Colonic mucosa (tissue), 4 donors: Measurements from ENCODE around the gene B4GAT1. TPM values are rescaled to one million over a fixed set of nuclear protein-coding genes. Genes with fewer than 3 reads are reported as not detected.
"Not testable (repeated sequence)": the region's sequence is repeated elsewhere in the genome, so short reads cannot be mapped to it uniquely, and the experiment has no call there.

Experiments
- DNase-seq: peaks from one replicate; pipeline ENCODE4 v3.0.0-alpha.2; 2020
- H3K27ac ChIP-seq: fragments of 200-600 bp; one replicate; pipeline ENCODE4 v1.8.0; 2021
- H3K27me3 ChIP-seq: fragments of 200-600 bp; one replicate; pipeline ENCODE4 v1.8.0; 2021
- H3K36me3 ChIP-seq: fragments of 200-600 bp; one replicate; pipeline ENCODE4 v1.8.0; 2021
- H3K4me1 ChIP-seq: fragments of 200-600 bp; one replicate; pipeline ENCODE4 v1.8.0; 2021; ENCODE audit warnings: mild to moderate bottlenecking
- H3K4me3 ChIP-seq: fragments of 200-600 bp; one replicate; pipeline ENCODE4 v1.8.0; 2021
- H3K9ac ChIP-seq, 2 donors: one replicate each; pipeline ENCODE4 v1.7.0; 2013; ENCODE audit warnings: control low read depth in 2 of 2, low read depth in 2 of 2, low read length in 2 of 2
- H3K9me3 ChIP-seq: fragments of 200-600 bp; one replicate; pipeline ENCODE4 v1.8.0; 2021
- intact Hi-C: fragments of 100-400 bp; cut with DNase I; formaldehyde crosslinking; loops from one replicate; pipeline ENCODE4 v1.14.1; 2022
- total RNA-seq, 2 donors: library from RNA; stranded (reverse); fragmentation: NEBNext Ultra II Directional in 1 of 2; extraction: Animal tissue kit (Norgen Biotek cat#: 25700) in 1 of 2; gene quantifications; one replicate each; pipeline ENCODE4 v1.2.1, GENCODE V29; 2021
- TF ChIP-seq, protein P1 (sequence below): fragments of 200-600 bp; IDR thresholded peaks from one replicate; pipeline ENCODE4 v1.8.0; 2022; ENCODE audit warnings: antibody characterized with exemption, mild to moderate bottlenecking
- donor health status: healthy.
- donor health status: DM: no; HTN: no; CAD: no.
- donor health status: DM: no; HTN: no; CAD: no.

B4GAT1 gene
- total RNA-seq, 2 donors from 2014 or later = 14.2 to 20.2 TPM

DNA sequence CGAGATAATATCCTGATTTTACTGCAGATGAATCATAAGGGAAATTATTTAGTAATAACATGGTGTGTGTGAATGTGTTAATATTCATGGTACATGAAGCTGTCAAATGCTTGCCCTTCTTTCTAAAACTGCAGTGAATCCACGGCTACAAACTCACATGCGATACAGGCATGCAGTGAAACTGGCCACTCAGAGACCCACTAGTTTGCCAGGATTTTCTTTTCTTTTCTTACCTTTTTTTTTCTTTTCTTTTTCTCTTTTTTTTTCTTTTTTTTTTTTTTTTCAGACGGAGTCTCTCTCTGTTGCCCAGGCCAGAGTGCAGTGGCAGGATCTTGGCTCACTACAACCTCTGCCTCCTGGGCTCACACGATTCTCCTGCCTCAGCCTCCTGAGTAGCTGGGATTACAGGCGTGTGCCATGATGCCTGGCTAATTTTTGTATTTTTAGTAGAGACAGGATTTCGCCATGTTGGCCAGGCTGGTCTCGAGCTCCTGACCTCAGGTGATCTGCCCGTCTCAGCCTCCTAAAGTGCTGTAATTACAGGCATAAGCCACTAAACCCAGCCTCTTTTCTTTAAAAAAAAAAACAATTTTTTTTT, 26.4 kb upstream of the B4GAT1 start:
- H3K4me3 ChIP-seq, H3K9me3 ChIP-seq, H3K27ac ChIP-seq, H3K4me1 ChIP-seq, DNase-seq, intact Hi-C loops, H3K9ac ChIP-seq, H3K36me3 ChIP-seq, H3K27me3 ChIP-seq: not testable (repeated sequence)

DNA sequence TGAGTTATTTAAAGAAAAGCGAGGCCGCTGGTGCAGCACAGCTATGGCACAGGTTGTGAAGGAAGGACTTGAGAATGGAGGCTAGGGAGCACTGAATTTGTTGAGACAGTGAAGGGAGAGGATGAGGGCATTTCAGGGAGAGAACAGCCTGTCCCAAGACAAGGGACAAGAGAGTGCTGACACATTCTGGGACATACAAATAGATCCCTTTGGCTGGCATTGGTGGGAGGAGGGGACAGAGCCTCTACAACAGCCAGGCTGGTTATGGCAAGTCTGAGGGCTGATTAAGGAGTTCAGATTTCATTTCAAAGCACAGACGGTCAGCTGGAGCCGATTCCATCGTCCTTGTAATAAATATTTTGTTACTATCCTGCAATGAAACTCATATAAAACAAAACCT, 25.8 kb upstream of the B4GAT1 start:
- Histone ChIP-seq H3K27ac (no peak overlapping the region), H3K4me1 (no peaks in the 10 kb centered on the region), H3K9me3 (no peaks in the 10 kb centered on the region), H3K9ac (no peak overlapping the region), H3K36me3 (no peaks in the 10 kb centered on the region), H3K27me3 (no peaks in the 10 kb centered on the region), H3K4me3 (no peak overlapping the region)
- intact Hi-C loops = no loop called here
- DNase-seq = no peak
- TF ChIP-seq, protein P1, sequence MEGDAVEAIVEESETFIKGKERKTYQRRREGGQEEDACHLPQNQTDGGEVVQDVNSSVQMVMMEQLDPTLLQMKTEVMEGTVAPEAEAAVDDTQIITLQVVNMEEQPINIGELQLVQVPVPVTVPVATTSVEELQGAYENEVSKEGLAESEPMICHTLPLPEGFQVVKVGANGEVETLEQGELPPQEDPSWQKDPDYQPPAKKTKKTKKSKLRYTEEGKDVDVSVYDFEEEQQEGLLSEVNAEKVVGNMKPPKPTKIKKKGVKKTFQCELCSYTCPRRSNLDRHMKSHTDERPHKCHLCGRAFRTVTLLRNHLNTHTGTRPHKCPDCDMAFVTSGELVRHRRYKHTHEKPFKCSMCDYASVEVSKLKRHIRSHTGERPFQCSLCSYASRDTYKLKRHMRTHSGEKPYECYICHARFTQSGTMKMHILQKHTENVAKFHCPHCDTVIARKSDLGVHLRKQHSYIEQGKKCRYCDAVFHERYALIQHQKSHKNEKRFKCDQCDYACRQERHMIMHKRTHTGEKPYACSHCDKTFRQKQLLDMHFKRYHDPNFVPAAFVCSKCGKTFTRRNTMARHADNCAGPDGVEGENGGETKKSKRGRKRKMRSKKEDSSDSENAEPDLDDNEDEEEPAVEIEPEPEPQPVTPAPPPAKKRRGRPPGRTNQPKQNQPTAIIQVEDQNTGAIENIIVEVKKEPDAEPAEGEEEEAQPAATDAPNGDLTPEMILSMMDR = no peak

- TF ChIP-seq, protein P1 = no peak
- H3K4me3 ChIP-seq = peak within 1 kb of the TSS; percentile 74
- H3K36me3 ChIP-seq = no peaks in the 10 kb centered on the region
- H3K9me3 ChIP-seq = no peaks in the 10 kb centered on the region
- H3K9ac ChIP-seq = peak within 1 kb of the TSS; percentile 48 to 78
- no peaks in the 10 kb centered on the region for H3K4me1 ChIP-seq
- peak; percentile 86 for DNase-seq
- peak within 1 kb of the TSS; percentile 88 for H3K27ac ChIP-seq
- H3K27me3 ChIP-seq = no peaks in the 10 kb centered on the region
- intact Hi-C loops = no loop called here
Observed at GRCh38 chr11:66371627-66372415, 24.4 kb upstream of the B4GAT1 start, which contains the start of gene SLC29A2. TSS of gene SLC29A2 (minus strand) at chr11:66371760. CDS start at chr11:66371591, 169 bp downstream.

GRCh38 chr11:66369073-66369894, 21.9 kb upstream of the B4GAT1 start:
- Histone ChIP-seq H3K36me3 (no peaks in the 10 kb centered on the region), H3K9ac (peak overlapping the region in 1 of 2 donors; percentile 58), H3K27ac (no peak overlapping the region), H3K4me3 (no peak overlapping the region), H3K4me1 (no peaks in the 10 kb centered on the region), H3K27me3 (no peaks in the 10 kb centered on the region), H3K9me3 (no peaks in the 10 kb centered on the region)
- TF ChIP-seq, protein P1 = no peak
- no peak for DNase-seq
- intact Hi-C loops = no loop called here

- TF ChIP-seq, protein P1 = no peak
- H3K27me3 ChIP-seq = no peaks in the 10 kb centered on the region
- H3K36me3 ChIP-seq = no peaks in the 10 kb centered on the region
- H3K9ac ChIP-seq = no peak overlapping the region
- H3K4me3 ChIP-seq = no peak overlapping the region
- no peak for DNase-seq
- intact Hi-C loops = no loop called here
- H3K4me1 ChIP-seq = no peaks in the 10 kb centered on the region
- H3K27ac ChIP-seq = no peak overlapping the region
- no peaks in the 10 kb centered on the region for H3K9me3 ChIP-seq
Observed at GRCh38 chr11:66368484-66368883, 21.1 kb upstream of the B4GAT1 start.
